HCT116 (cell line): ENCODE results near the gene TUBA8. TPM values are rescaled to one million over a fixed set of nuclear protein-coding genes. Genes with fewer than 3 reads are reported as not detected.

Experiments
- ATAC-seq: fragments of 200-7000 bp; cut with Tn5 transposase; 2 replicates; pipeline ENCODE4 v1.9.1; 2020; ENCODE audit warnings: mild to moderate bottlenecking, moderate library complexity
- BruUV-seq: library from RNA; stranded (reverse); fragments of 400-500 nt; replicated peaks from 2 replicates; lab custom pipeline; 2021; lab: Mats Ljungman, UMichigan
- CTCF ChIA-PET: fragments of 300-600 bp; sonication (Branson Sonifier 250); formaldehyde crosslinking; loops from one replicate; lab custom pipeline; 2021; ENCODE audit warnings: antibody characterized with exemption; lab: Charles Lee
- POLR2A ChIA-PET: fragments of 300-600, 350-600 bp; sonication (Branson Sonifier 250); formaldehyde crosslinking; loops from one replicate; lab custom pipeline; 2021; ENCODE audit warnings: antibody characterized with exemption; lab: Charles Lee
- RAD21 ChIA-PET, 2 experiments: fragments of 300-600 bp; sonication (Branson Sonifier 250); formaldehyde crosslinking; loops; one replicate each; lab custom pipeline; 2023; ENCODE audit warnings: low total read pairs in 2 of 2; ENCODE audit not compliant: uncharacterized antibody in 2 of 2, unreplicated experiment in 2 of 2, low non-redundant PET in 1 of 2; lab: Charles Lee
- DNase-seq: peaks from one replicate; pipeline ENCODE4 v3.0.0-alpha.2; 2010; ENCODE audit warnings: low read depth, low spot score
- H2AFZ ChIP-seq: fragments of 200-600 bp; shearing (Covaris generic), sonication (generic); 2 replicates; pipeline ENCODE4 v1.6.1; 2017; ENCODE audit warnings: low read depth, mixed run types, mixed read lengths, antibody characterized with exemption, low read length; ENCODE audit not compliant: poor library complexity, severe bottlenecking
- H3K27ac ChIP-seq: 2 replicates; pipeline ENCODE4 v1.5.1; 2012; ENCODE audit warnings: low read depth, low read length
- H3K27me3 ChIP-seq: fragments of 200-600 bp; sonication (generic); 2 replicates; pipeline ENCODE4 v1.6.1; 2016; ENCODE audit warnings: mixed run types, low read length, mixed read lengths; ENCODE audit not compliant: insufficient read depth
- H3K36me3 ChIP-seq, 2 experiments: fragments of 200-500 bp in 1 of 2; fragments of 200-600 bp in 1 of 2; sonication (Bioruptor generic) in 1 of 2; sonication (generic) in 1 of 2; 2 replicates each; pipeline versions ENCODE4 v1.5.1 to v1.6.1; 2014 to 2016; ENCODE audit warnings: low read length in 2 of 2, inconsistent platforms in 1 of 2, mixed read lengths in 1 of 2, mixed run types in 1 of 2; ENCODE audit not compliant: insufficient read depth in 2 of 2, control insufficient read depth in 1 of 2
- H3K4me1 ChIP-seq, 2 experiments: fragments of 200-600 bp in 1 of 2; sonication (generic) in 1 of 2; 2 replicates each; pipeline versions ENCODE4 v1.5.1 to v1.6.1; 2012 to 2017; ENCODE audit warnings: low read length in 2 of 2, inconsistent platforms in 1 of 2, mild to moderate bottlenecking in 1 of 2, mixed read lengths in 1 of 2, mixed run types in 1 of 2, moderate library complexity in 1 of 2; ENCODE audit not compliant: insufficient read depth in 2 of 2, control insufficient read depth in 1 of 2
- H3K4me2 ChIP-seq: fragments of 200-600 bp; sonication (generic); 2 replicates; pipeline ENCODE4 v1.6.1; 2017; ENCODE audit warnings: mixed run types, low read length, mixed read lengths
- H3K4me3 ChIP-seq, 2 experiments: fragments of 200-600 bp in 1 of 2; sonication (generic) in 1 of 2; replicated peaks in 1 of 2; 2 replicates each; pipeline ENCODE4 v1.5.1; 2011 to 2016; ENCODE audit warnings: low read length in 2 of 2, control low read depth in 1 of 2, low read depth in 1 of 2, mild to moderate bottlenecking in 1 of 2, mixed read lengths in 1 of 2, mixed run types in 1 of 2
- H3K79me2 ChIP-seq: fragments of 200-600 bp; sonication (generic); 2 replicates; pipeline ENCODE4 v1.6.1; 2017; ENCODE audit warnings: mild to moderate bottlenecking, mixed run types, low read length, moderate library complexity, mixed read lengths; ENCODE audit not compliant: insufficient read depth
- H3K9ac ChIP-seq: fragments of 200-600 bp; sonication (generic); 2 replicates; pipeline ENCODE4 v1.6.1; 2016; ENCODE audit warnings: low read length, mixed read lengths
- H3K9me2 ChIP-seq: fragments of 200-600 bp; sonication (generic), shearing (Covaris generic); 2 replicates; pipeline ENCODE4 v1.6.1; 2017; ENCODE audit warnings: mixed run types, mild to moderate bottlenecking, moderate library complexity; ENCODE audit not compliant: insufficient read depth
- H3K9me3 ChIP-seq, 2 experiments: fragments of 200-500 bp in 1 of 2; fragments of 200-600 bp in 1 of 2; sonication (Bioruptor generic) in 1 of 2; sonication (generic) in 1 of 2; 2 replicates each; pipeline ENCODE4 v1.6.1; 2014 to 2017; ENCODE audit warnings: low read length in 2 of 2, mixed read lengths in 2 of 2, inconsistent platforms in 1 of 2, low read depth in 1 of 2, mild to moderate bottlenecking in 1 of 2, mixed run types in 1 of 2, moderate library complexity in 1 of 2; ENCODE audit not compliant: control insufficient read depth in 1 of 2, insufficient read depth in 1 of 2
- H4K20me1 ChIP-seq: fragments of 200-600 bp; sonication (generic), shearing (Covaris generic); 2 replicates; pipeline ENCODE4 v1.6.1; 2017; ENCODE audit warnings: mixed run types, mild to moderate bottlenecking, moderate library complexity; ENCODE audit not compliant: insufficient read depth
- CBX3 ChIP-seq: IDR thresholded peaks from 2 replicates; pipeline ENCODE4 v1.6.1; 2012; ENCODE audit warnings: low read depth
- CEBPB ChIP-seq: IDR thresholded peaks from 2 replicates; pipeline ENCODE4 v1.6.1; 2012; ENCODE audit warnings: low read depth
- EGR1 ChIP-seq: IDR thresholded peaks from 2 replicates; pipeline ENCODE4 v1.6.1; 2012; ENCODE audit warnings: low read depth
- ELF1 ChIP-seq: IDR thresholded peaks from 2 replicates; pipeline ENCODE4 v1.6.1; 2012; ENCODE audit warnings: low read depth, borderline replicate concordance
- EZH2 ChIP-seq: fragments of 200-600 bp; sonication (generic); IDR thresholded peaks from 2 replicates; pipeline ENCODE4 v1.6.1; 2017; ENCODE audit warnings: antibody characterized with exemption, mixed run types
- EZH2phosphoT487 ChIP-seq: fragments of 200-600 bp; IDR thresholded peaks from 2 replicates; pipeline ENCODE4 v1.6.1; 2018; ENCODE audit warnings: antibody characterized with exemption, borderline replicate concordance
- JUND ChIP-seq: IDR thresholded peaks from 2 replicates; pipeline ENCODE4 v1.6.1; 2012
- POLR2AphosphoS5 ChIP-seq: IDR thresholded peaks from 2 replicates; pipeline ENCODE4 v1.6.1; 2011; ENCODE audit warnings: mild to moderate bottlenecking, low read depth, low read length, moderate library complexity
- RAD21 ChIP-seq: IDR thresholded peaks from 2 replicates; pipeline ENCODE4 v1.6.1; 2012; ENCODE audit warnings: low read depth, mild to moderate bottlenecking
- SIN3A ChIP-seq: IDR thresholded peaks from 2 replicates; pipeline ENCODE4 v1.6.1; 2012; ENCODE audit warnings: low read depth
- SP1 ChIP-seq: IDR thresholded peaks from 2 replicates; pipeline ENCODE4 v1.6.1; 2012; ENCODE audit warnings: low read depth
- SRF ChIP-seq: IDR thresholded peaks from 2 replicates; pipeline ENCODE4 v1.6.1; 2012; ENCODE audit warnings: low read depth
- TCF7L2 ChIP-seq: IDR thresholded peaks from 2 replicates; pipeline ENCODE4 v1.7.0; 2011; ENCODE audit warnings: borderline replicate concordance, inconsistent platforms; ENCODE audit not compliant: insufficient read depth, insufficient read length; ENCODE audit errors: extremely low read depth
- YY1 ChIP-seq: IDR thresholded peaks from 2 replicates; pipeline ENCODE4 v1.6.1; 2011; ENCODE audit warnings: low read length, low read depth, moderate library complexity, mild to moderate bottlenecking; ENCODE audit not compliant: insufficient replicate concordance; ENCODE audit errors: extremely low read depth
- ZFX ChIP-seq: fragments of 450-650 bp; IDR thresholded peaks from 2 replicates; pipeline ENCODE4 v1.6.1; 2017
- ZNF274 ChIP-seq: fragments of 200-500 bp; sonication (Bioruptor generic); IDR thresholded peaks from 2 replicates; pipeline ENCODE4 v1.6.1; 2014; ENCODE audit warnings: mild to moderate bottlenecking, low read depth, low read length, inconsistent platforms
- intact Hi-C: fragments of 100-400 bp; cut with micrococcal nuclease; formaldehyde crosslinking; loops from 2 replicates; pipeline ENCODE4 v1.10.0; 2022
- total RNA-seq: library from RNA; stranded (reverse); gene quantifications from one replicate; pipeline ENCODE4 v1.2.1, GENCODE V29; 2021; ENCODE audit not compliant: unreplicated experiment
- TF ChIP-seq, protein P1 (sequence below): IDR thresholded peaks from 2 replicates; pipeline ENCODE4 v1.6.1; 2012; ENCODE audit warnings: low read depth
- TF ChIP-seq, protein P2 (sequence below): IDR thresholded peaks from 2 replicates; pipeline ENCODE4 v1.6.1; 2012
- TF ChIP-seq, protein P3 (sequence below): IDR thresholded peaks from 2 replicates; pipeline ENCODE4 v1.6.1; 2012
- TF ChIP-seq, protein P4 (sequence below), 3 experiments: fragments of 200-600 bp in 1 of 3; sonication (generic) in 1 of 3; IDR thresholded peaks in 2 of 3; conservative IDR thresholded peaks in 1 of 3; 2 replicates each; pipeline ENCODE4 v1.5.1; 2012 to 2017; ENCODE audit warnings: low read depth in 2 of 3, low read length in 2 of 3, antibody characterized with exemption in 1 of 3, borderline replicate concordance in 1 of 3, control low read depth in 1 of 3, mild to moderate bottlenecking in 1 of 3, mixed read lengths in 1 of 3, mixed run types in 1 of 3, moderate library complexity in 1 of 3; ENCODE audit not compliant: insufficient read depth in 1 of 3

Gene TUBA8
- total RNA-seq, 1 experiment from 2014 or later: 2.3 TPM

DNA sequence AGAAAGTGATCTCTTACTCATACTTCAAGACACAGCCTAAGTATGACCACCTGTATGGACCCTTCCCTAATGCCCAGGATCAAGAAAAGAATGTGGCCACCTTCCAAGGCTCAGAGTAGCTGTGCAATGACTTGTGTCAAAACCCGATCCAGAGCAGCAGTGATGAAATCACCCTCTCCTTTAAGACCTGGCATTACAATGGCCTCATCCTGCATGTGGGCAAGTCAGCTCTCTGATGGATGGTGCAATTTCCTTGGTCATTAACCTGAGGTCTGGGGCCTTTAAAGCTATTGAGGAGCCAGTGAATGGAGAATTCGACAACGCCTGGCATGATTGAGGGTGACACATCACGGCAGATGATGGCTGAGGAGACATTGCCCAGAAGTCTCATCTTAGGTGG lies 9.1 kb upstream of the TUBA8 start:
- Histone ChIP-seq H3K9ac (no peak overlapping the region), H3K4me3 (no peak overlapping the region), H3K27me3 (no peaks in the 10 kb centered on the region), H3K9me3 (no peaks in the 10 kb centered on the region), H3K9me2 (no peaks in the 10 kb centered on the region), H4K20me1 (no peaks in the 10 kb centered on the region), H3K4me2 (no peak overlapping the region), H3K27ac (no peak overlapping the region), H3K79me2 (no peaks in the 10 kb centered on the region), H3K36me3 (peaks cover 0 to 6% of the 10 kb centered on the region in 2 experiments; a peak in 1 of 4 replicates), H2AFZ (no peak overlapping the region), H3K4me1 (no peaks in the 10 kb centered on the region)
- BruUV-seq: no TSS peak
- POLR2A ChIA-PET: no interaction called here
- CTCF ChIA-PET: no interaction called here
- ATAC-seq: no peak
- intact Hi-C loops: no loop called here
- no peak for DNase-seq
- TF ChIP-seq POLR2AphosphoS5 (no peak), JUND (no peak), CEBPB (no peak), SRF (no peak), EGR1 (no peak), ZNF274 (no peak), EZH2 (no peak), TCF7L2 (no peak), RAD21 (no peak), ZFX (no peak), YY1 (no peak), ELF1 (no peak), SIN3A (no peak), EZH2phosphoT487 (no peak), SP1 (no peak), CBX3 (no peak)
- TF ChIP-seq, protein P1, sequence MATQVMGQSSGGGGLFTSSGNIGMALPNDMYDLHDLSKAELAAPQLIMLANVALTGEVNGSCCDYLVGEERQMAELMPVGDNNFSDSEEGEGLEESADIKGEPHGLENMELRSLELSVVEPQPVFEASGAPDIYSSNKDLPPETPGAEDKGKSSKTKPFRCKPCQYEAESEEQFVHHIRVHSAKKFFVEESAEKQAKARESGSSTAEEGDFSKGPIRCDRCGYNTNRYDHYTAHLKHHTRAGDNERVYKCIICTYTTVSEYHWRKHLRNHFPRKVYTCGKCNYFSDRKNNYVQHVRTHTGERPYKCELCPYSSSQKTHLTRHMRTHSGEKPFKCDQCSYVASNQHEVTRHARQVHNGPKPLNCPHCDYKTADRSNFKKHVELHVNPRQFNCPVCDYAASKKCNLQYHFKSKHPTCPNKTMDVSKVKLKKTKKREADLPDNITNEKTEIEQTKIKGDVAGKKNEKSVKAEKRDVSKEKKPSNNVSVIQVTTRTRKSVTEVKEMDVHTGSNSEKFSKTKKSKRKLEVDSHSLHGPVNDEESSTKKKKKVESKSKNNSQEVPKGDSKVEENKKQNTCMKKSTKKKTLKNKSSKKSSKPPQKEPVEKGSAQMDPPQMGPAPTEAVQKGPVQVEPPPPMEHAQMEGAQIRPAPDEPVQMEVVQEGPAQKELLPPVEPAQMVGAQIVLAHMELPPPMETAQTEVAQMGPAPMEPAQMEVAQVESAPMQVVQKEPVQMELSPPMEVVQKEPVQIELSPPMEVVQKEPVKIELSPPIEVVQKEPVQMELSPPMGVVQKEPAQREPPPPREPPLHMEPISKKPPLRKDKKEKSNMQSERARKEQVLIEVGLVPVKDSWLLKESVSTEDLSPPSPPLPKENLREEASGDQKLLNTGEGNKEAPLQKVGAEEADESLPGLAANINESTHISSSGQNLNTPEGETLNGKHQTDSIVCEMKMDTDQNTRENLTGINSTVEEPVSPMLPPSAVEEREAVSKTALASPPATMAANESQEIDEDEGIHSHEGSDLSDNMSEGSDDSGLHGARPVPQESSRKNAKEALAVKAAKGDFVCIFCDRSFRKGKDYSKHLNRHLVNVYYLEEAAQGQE: no peak
- TF ChIP-seq, protein P2, sequence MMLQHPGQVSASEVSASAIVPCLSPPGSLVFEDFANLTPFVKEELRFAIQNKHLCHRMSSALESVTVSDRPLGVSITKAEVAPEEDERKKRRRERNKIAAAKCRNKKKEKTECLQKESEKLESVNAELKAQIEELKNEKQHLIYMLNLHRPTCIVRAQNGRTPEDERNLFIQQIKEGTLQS: no peak
- TF ChIP-seq, protein P3, sequence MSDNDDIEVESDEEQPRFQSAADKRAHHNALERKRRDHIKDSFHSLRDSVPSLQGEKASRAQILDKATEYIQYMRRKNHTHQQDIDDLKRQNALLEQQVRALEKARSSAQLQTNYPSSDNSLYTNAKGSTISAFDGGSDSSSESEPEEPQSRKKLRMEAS: no peak
- TF ChIP-seq, protein P4, sequence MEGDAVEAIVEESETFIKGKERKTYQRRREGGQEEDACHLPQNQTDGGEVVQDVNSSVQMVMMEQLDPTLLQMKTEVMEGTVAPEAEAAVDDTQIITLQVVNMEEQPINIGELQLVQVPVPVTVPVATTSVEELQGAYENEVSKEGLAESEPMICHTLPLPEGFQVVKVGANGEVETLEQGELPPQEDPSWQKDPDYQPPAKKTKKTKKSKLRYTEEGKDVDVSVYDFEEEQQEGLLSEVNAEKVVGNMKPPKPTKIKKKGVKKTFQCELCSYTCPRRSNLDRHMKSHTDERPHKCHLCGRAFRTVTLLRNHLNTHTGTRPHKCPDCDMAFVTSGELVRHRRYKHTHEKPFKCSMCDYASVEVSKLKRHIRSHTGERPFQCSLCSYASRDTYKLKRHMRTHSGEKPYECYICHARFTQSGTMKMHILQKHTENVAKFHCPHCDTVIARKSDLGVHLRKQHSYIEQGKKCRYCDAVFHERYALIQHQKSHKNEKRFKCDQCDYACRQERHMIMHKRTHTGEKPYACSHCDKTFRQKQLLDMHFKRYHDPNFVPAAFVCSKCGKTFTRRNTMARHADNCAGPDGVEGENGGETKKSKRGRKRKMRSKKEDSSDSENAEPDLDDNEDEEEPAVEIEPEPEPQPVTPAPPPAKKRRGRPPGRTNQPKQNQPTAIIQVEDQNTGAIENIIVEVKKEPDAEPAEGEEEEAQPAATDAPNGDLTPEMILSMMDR (IDR thresholded peaks at IDR 0.05 in 2 of 3, conservative IDR thresholded peaks at IDR 0.05 in 1 of 3; ENCODE audit: borderline replicate concordance in 1 of 3, insufficient read depth in 1 of 3, low read depth in 2 of 3, low read length in 2 of 3): no peak
- RAD21 ChIA-PET: no interaction called here
